ENCODE data around the gene TNFAIP3. TPM values are rescaled to one million over a fixed set of nuclear protein-coding genes. Genes with fewer than 3 reads are reported as not detected.

TNFAIP3 gene
- total RNA-seq (100 to 1,000 TPM; 108 to 114 TPM), polyA plus RNA-seq (100 to 1,000 TPM in 1 of 3 donors, 10 to 100 TPM in 2; 61.5 to 139 (median 84.3) TPM), total RNA-seq (175 to 6,632 (median 491) reads per million in 6 experiments)

DNA sequence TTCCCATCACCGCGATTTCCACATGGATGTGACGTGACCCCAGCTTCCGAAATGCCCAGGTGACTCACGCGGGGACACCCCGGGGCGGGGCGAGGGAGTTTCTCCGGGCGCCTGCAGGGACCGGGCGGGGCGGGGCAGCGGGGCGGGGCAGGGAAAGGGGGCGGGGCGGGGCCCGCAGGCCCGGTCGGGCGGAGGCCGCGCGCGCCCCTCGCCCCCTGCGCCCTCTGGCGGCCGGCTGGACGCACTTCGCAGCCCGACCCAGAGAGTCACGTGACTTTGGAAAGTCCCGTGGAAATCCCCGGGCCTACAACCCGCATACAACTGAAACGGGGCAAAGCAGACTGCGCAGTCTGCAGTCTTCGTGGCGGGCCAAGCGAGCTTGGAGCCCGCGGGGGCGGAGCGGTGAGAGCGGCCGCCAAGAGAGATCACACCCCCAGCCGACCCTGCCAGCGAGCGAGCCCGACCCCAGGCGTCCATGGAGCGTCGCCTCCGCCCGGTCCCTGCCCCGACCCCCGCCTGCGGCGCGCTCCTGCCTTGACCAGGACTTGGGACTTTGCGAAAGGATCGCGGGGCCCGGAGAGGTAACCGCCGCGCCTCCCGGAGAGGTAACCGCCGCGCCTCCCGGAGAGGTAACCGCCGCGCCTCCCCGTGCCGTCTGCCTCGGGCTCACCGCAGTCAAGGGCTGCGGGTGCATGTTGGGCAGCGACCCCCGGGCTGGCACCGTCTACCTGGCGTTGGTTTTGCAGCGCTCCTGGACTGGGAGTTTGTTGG, at the start of gene TNFAIP3:
TSS of gene TNFAIP3 (plus strand) at position 346 of the 771 bp plus-strand sequence. CDS start 3,969 bp downstream, outside the sequence.
- DNase-seq (peak; percentile 93 to 100 (median 96)), ATAC-seq (peak; percentile 71 to 74)
- H3K4me1 Mint-ChIP-seq = peaks cover 38 to 66% (median 60%) of the 10 kb centered on the region in 4 donors
- peak within 1 kb of the TSS; percentile 96 to 99 (median 99) for H3K27ac Mint-ChIP-seq
- H3K4me3 Mint-ChIP-seq = peak within 1 kb of the TSS; percentile 92 to 99 (median 96)
- POLR2A ChIA-PET = interaction anchor here (0.5 to 3.5 kb wide), 35 partner anchors 10 to 596 kb away, joined by 3 to 77 read pairs (median 5); no protein-coding TSS in a partner anchor
- H3K27me3 Mint-ChIP-seq = no peaks in the 10 kb centered on the region
- no peaks in the 10 kb centered on the region for H3K9me3 Mint-ChIP-seq
- H3K36me3 Mint-ChIP-seq = peaks cover 4 to 21% (median 20%) of the 10 kb centered on the region in 3 donors

DNA sequence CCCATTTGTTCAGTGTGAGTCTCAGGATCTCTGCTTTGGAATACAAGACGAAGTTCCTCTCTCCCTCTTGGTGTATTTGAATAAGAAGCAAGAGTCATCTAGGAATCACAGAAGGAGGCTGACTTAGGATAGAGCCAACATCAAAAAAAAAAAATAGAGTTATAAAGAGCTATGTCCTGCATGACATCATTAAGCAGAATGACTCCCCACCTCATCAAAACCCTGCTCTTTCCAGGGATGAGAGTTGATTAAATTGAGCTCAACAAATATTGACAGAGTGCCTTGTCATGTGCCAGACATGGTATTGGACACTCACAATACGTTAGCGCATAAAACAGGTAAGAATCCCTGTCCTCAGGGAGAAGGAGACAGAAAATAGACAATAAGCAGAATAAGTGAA, 48.6 kb upstream of the TNFAIP3 start:
- Mint-ChIP-seq H3K36me3 (no peaks in the 10 kb centered on the region), H3K4me3 (peak overlapping the region in 4 of 10 donors; percentile 16 to 62 (median 24)), H3K4me1 (peaks cover 24 to 74% (median 62%) of the 10 kb centered on the region in 4 donors), H3K9me3 (peaks cover 0 to 3% (median 0%) of the 10 kb centered on the region in 9 donors), H3K27ac (peak overlapping the region; percentile 81 to 100 (median 98)), H3K27me3 (no peaks in the 10 kb centered on the region)
- POLR2A ChIA-PET = interaction anchor here (0.7 to 1.1 kb wide), 2 partner anchors 14 to 1557 kb away, joined by 3 to 4 read pairs; no protein-coding TSS in a partner anchor
- ATAC-seq (no peak), DNase-seq (no peak)

DNA sequence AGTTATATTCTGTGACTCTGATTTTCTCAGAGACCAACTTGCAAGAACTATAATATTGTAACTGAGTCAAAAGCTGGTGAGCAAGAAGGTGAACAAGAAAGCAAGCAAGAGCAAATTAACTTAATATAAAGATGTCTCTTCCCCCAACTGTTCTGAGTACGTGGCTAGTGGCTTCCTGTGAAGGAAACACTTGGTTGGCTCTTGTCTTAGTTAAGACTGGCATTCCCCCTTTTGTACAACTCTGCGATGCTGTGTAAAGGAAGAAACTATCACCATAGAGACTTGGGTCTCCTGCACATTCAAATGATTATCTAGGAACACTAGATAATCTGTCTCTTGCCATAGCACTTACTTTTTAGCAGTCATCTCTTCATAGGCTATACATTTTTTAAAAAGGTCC, 47.3 kb upstream of the TNFAIP3 start:
- POLR2A ChIA-PET = interaction anchor here (1.1 to 2.0 kb wide), 2 partner anchors 8 to 48 kb away, joined by 4 to 12 read pairs; partner anchors contain the start of gene TNFAIP3

DNA sequence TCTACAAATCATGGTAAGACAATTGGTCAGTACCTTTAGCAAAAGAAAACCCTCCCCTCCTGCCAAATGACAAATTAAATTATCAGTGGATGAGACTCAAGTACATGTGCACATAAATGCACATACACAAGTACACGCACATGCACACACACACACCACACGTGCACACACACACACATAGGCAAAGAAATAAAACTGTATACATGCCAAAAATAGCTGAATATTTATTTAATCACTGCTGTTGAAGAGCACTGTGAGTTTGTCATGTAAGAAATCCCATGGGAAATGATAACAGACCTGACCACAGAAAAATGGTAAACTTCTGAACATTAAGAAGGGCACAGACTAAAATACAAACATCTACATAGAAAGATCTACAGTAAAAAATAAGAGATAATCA, 46.6 kb upstream of the TNFAIP3 start:
- ATAC-seq (no peak), DNase-seq (no peak)
- POLR2A ChIA-PET = interaction anchor here (0.5 to 2.0 kb wide), 3 partner anchors 9 to 47 kb away, joined by 4 to 12 read pairs (median 6); partner anchors contain the start of gene TNFAIP3
- Mint-ChIP-seq H3K4me3 (peak overlapping the region in 9 of 10 donors; percentile 46 to 79 (median 66)), H3K27me3 (no peaks in the 10 kb centered on the region), H3K36me3 (peaks cover 0 to 2% (median 0%) of the 10 kb centered on the region in 3 donors), H3K9me3 (peaks cover 0 to 4% (median 0%) of the 10 kb centered on the region in 9 donors), H3K4me1 (peaks cover 31 to 88% (median 81%) of the 10 kb centered on the region in 4 donors), H3K27ac (peak overlapping the region; percentile 98 to 100 (median 99))

More for the DNA sequence above, 47.3 kb upstream of the TNFAIP3 start:
- ATAC-seq (peak; percentile 51 to 56), DNase-seq (peak in 8 of 10 donors; percentile 50 to 83 (median 66))
- H3K36me3 Mint-ChIP-seq = peaks cover 0 to 2% (median 0%) of the 10 kb centered on the region in 3 donors
- H3K27me3 Mint-ChIP-seq = no peaks in the 10 kb centered on the region
- peak overlapping the region; percentile 98 to 100 (median 99) for H3K27ac Mint-ChIP-seq
- H3K4me3 Mint-ChIP-seq = peak overlapping the region; percentile 27 to 79 (median 67)
- peaks cover 29 to 83% (median 74%) of the 10 kb centered on the region in 4 donors for H3K4me1 Mint-ChIP-seq
- H3K9me3 Mint-ChIP-seq = peaks cover 0 to 4% (median 0%) of the 10 kb centered on the region in 9 donors

DNA sequence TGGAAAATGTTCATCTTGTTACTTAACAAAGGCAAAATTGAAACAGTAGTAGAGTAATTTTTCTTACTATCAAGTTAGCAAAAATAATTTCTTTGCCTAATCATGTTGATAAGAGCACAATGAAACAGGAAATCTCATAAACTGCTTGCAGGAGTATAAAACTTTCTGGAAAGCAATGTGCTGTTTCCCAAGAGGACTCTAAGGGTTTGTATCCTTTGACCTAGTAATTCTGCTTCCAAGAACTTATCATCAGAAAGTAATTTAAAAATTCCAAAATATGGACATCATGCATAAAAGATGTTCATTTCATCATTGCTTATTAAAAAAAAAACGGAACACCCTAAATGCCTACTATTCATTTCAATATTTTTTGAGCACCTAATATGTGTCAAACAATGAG, 46.1 kb upstream of the TNFAIP3 start:
- Mint-ChIP-seq H3K27me3 (no peaks in the 10 kb centered on the region), H3K36me3 (peaks cover 0 to 3% (median 0%) of the 10 kb centered on the region in 3 donors), H3K4me1 (peaks cover 29 to 89% (median 80%) of the 10 kb centered on the region in 4 donors), H3K4me3 (peak overlapping the region in 4 of 10 donors; percentile 8 to 71 (median 66)), H3K27ac (peak overlapping the region; percentile 98 to 100 (median 99)), H3K9me3 (peaks cover 0 to 4% (median 0%) of the 10 kb centered on the region in 9 donors)
- POLR2A ChIA-PET = interaction anchor here (0.5 to 2.0 kb wide), 2 partner anchors 11 to 46 kb away, joined by 6 to 12 read pairs; partner anchors contain the start of gene TNFAIP3
- DNase-seq (no peak), ATAC-seq (no peak)

DNA sequence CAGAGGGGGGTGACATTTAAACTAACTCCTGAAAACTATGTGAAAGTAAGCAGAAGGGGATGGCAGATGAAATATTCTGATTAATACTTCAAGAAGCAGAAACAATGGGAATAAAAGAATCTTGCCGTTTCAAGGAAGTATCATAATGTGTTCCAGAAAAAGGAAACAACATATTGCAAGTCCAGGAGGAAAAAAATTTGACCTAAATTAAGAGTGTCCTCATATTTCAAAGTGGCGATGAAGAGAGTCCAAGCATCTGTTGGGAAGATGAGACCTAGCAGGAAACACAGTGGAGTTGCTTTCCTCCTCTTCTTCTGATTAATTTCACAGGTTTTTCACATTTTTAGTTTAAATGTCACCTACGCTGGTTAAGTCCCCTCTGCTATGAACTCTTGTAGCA, 45.6 kb upstream of the TNFAIP3 start:
- Mint-ChIP-seq H3K27me3 (no peaks in the 10 kb centered on the region), H3K9me3 (peaks cover 0 to 6% (median 0%) of the 10 kb centered on the region in 9 donors), H3K4me3 (peak overlapping the region in 4 of 10 donors; percentile 8 to 65 (median 18)), H3K4me1 (peaks cover 25 to 84% (median 75%) of the 10 kb centered on the region in 4 donors), H3K27ac (peak overlapping the region; percentile 98 to 100 (median 99)), H3K36me3 (peaks cover 0 to 8% (median 0%) of the 10 kb centered on the region in 3 donors)
- ATAC-seq (no peak), DNase-seq (no peak)
- POLR2A ChIA-PET = interaction anchor here (0.7 kb wide), 1 partner anchor 123 kb away, joined by 4 read pairs; no protein-coding TSS in a partner anchor

DNA sequence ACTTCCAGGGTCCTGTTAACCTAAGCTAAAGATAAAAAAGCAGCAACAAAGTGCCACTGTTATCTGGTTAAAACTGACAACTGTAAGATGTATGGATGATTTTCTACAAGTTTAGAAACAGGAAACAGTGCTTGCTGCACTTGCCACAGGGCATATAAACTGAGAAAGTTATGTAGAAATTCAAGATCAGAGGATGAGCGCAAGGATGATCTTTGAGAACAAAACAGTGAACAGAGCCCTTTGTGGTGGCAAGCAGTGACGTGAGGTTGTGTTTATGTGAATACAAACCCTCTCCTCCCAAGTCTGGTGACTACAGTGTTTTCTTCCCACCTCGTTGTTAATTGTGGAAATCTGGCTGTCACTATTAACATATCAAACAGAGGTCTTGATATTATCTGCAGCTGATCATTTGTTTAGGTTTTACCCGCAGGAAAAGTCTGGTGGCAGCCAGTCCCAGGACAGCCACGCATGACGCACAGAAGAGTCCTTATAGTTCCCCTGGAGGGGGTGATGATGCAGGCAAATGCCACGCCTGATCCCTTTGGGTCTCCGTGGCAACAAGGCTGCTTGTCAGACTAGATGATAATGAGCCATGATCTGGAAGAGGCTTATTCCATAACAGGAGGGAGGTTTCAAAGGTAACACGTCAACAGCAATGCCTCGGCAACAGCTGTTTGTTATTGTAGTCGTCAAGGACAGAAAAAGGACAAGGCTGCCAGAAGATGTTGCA, 43.1 kb upstream of the TNFAIP3 start:
- Mint-ChIP-seq H3K4me3 (peak overlapping the region; percentile 67 to 85 (median 77)), H3K36me3 (peaks cover 0 to 8% (median 0%) of the 10 kb centered on the region in 3 donors), H3K27ac (peak overlapping the region; percentile 98 to 100 (median 99)), H3K27me3 (no peaks in the 10 kb centered on the region), H3K9me3 (peaks cover 0 to 6% (median 0%) of the 10 kb centered on the region in 9 donors), H3K4me1 (peaks cover 29 to 87% (median 76%) of the 10 kb centered on the region in 4 donors)
- ATAC-seq (peak; percentile 71 to 73), DNase-seq (peak in 9 of 10 donors; percentile 63 to 99 (median 95))
- POLR2A ChIA-PET = interaction anchor here (0.6 to 5.5 kb wide), 10 partner anchors 12 to 1456 kb away, joined by 3 to 55 read pairs (median 5); partner anchors contain the start of gene TNFAIP3

DNA sequence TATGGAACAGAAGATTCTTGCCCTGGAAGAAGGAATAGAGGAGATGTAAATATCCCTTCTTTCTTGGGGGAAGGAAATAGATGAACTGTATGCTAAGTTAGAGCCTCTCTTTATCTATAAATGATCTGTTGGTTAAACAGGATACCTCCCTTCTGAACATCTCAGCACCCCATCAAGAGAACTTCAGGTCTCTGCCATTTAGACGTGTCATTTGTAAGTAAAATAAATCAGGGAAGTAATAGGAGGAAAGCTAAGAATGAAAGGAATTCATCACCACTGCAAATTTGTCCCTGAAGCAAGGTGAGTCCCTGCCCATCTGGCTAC, 42.5 kb upstream of the TNFAIP3 start:
- H3K4me3 Mint-ChIP-seq = peak overlapping the region; percentile 67 to 85 (median 77)
- ATAC-seq (no peak), DNase-seq (peak in 1 of 10 donors; percentile 85)
- H3K27me3 Mint-ChIP-seq = no peaks in the 10 kb centered on the region
- peaks cover 30 to 90% (median 77%) of the 10 kb centered on the region in 4 donors for H3K4me1 Mint-ChIP-seq
- peaks cover 0 to 6% (median 0%) of the 10 kb centered on the region in 9 donors for H3K9me3 Mint-ChIP-seq
- POLR2A ChIA-PET = interaction anchor here (0.6 to 5.5 kb wide), 10 partner anchors 13 to 1455 kb away, joined by 3 to 55 read pairs (median 5); partner anchors contain the start of gene TNFAIP3
- H3K36me3 Mint-ChIP-seq = peaks cover 0 to 8% (median 0%) of the 10 kb centered on the region in 3 donors
- peak overlapping the region; percentile 98 to 100 (median 99) for H3K27ac Mint-ChIP-seq

DNA sequence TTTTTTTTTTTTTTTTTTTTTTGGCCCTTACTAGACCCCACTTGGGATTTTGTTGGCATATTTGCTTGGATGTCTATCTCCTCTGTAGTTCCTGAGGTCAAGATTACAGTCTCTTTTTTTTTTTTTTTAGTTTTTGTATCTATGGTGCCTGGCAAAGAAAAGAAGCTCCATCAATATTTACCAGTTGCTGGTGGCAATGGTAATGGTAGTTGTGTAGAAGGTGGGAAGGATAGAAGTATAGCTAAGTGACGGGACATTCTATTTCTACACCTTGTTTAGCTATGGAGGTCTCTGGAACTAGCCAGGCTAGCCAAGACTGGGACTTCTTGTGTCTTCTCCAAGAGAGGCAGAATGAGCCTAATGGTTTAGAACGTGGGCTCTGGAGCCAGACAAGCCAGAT, 42.2 kb upstream of the TNFAIP3 start:
- POLR2A ChIA-PET = interaction anchor here (0.6 to 5.5 kb wide), 11 partner anchors 13 to 1455 kb away, joined by 3 to 55 read pairs (median 5); partner anchors contain the start of gene TNFAIP3
- Mint-ChIP-seq H3K36me3 (peaks cover 0 to 8% (median 0%) of the 10 kb centered on the region in 3 donors), H3K27ac (peak overlapping the region; percentile 98 to 100 (median 99)), H3K4me1 (peaks cover 29 to 89% (median 75%) of the 10 kb centered on the region in 4 donors), H3K27me3 (no peaks in the 10 kb centered on the region), H3K9me3 (peaks cover 0 to 8% (median 0%) of the 10 kb centered on the region in 9 donors), H3K4me3 (peak overlapping the region; percentile 28 to 85 (median 77))
- peak in 2 of 10 donors; percentile 15 to 29 for DNase-seq
- ATAC-seq = no peak

DNA sequence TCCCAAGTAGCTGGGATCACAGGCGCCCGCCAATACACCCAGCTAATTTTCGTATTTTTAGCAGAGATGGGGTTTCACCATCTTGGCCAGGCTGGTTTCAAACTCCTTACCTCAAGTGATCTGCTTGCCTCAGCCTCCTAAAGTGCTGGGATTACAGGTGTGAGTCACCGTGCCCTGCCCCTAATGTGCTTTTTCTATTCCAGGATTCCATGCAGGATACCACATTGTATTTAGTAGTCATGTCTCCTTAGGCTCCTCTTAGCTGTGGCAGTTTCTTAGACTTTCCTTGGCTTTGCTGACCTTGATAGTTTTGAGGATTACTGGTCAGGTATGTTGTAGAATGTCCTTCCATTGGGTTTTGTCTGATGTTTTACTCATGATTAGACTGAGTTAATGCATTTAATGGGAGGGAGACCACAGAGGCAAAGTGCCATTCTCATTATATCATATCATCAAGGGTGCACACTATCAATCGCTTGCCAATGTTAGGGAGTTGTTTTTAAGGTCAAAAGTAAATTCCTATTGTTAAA, 39.6 kb upstream of the TNFAIP3 start:
- ATAC-seq = no peak
- peaks cover 22 to 81% (median 55%) of the 10 kb centered on the region in 4 donors for H3K4me1 Mint-ChIP-seq
- peak overlapping the region in 3 of 10 donors; percentile 30 to 49 (median 31) for H3K4me3 Mint-ChIP-seq
- peaks cover 0 to 14% (median 0%) of the 10 kb centered on the region in 9 donors for H3K9me3 Mint-ChIP-seq
- POLR2A ChIA-PET = interaction anchor here (5.5 kb wide), 1 partner anchor 40 kb away, joined by 55 read pairs; the partner anchor contains the start of gene TNFAIP3
- H3K36me3 Mint-ChIP-seq = peaks cover 0 to 8% (median 0%) of the 10 kb centered on the region in 3 donors
- H3K27me3 Mint-ChIP-seq = no peaks in the 10 kb centered on the region
- no peak for DNase-seq
- H3K27ac Mint-ChIP-seq = peak overlapping the region; percentile 9 to 92 (median 84)

All from naive thymus-derived CD8-positive, alpha-beta T cell (primary cell).